Measurements from ENCODE around the gene CHST15.

- TF ChIP-seq POLR2AphosphoS5 (IDR thresholded peaks at IDR 0.05) (no peak), POLR2A (IDR thresholded peaks at IDR 0.05) (no peak)
These were observed 52.8 kb downstream of the CHST15 start for GRCh38 chr10:124040451-124041188.
